T follicular helper cell (primary cell): ENCODE results near the gene UBE2V1.

Source experiments
- DNase-seq: peaks from one replicate; pipeline ENCODE4 v3.0.0-alpha.2; 2020; ENCODE audit warnings: low read depth

Gene UBE2V1

DNA sequence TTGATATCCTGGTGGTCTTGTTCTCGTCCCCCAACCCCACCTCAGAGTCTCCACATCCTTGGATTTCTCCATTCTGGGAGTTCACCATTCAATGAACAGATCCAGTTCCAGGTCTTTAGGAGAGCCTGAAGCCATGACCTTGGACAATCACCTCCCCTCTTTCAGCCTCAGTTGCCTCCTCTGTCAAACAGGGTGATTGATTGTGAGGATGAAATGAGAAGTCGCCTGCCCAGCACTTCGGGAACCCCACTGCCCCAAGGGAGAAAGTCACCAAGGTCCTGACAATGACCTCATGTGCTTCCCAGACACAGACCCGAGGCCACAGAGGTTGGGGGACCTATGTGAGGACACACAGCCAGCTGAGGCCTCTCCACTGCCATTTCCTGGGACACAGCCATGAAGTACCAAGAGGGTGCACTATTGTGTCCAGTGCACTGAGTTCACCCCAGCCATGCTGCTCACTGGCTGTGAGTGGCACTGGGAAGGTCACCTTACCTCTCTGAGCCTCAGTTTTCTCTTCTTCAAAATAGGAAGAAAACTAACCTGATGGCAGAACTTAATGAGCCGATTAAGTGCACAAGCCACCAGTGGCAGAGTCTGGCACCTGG lies 68.5 kb downstream of the UBE2V1 start:
- no peak for DNase-seq

DNA sequence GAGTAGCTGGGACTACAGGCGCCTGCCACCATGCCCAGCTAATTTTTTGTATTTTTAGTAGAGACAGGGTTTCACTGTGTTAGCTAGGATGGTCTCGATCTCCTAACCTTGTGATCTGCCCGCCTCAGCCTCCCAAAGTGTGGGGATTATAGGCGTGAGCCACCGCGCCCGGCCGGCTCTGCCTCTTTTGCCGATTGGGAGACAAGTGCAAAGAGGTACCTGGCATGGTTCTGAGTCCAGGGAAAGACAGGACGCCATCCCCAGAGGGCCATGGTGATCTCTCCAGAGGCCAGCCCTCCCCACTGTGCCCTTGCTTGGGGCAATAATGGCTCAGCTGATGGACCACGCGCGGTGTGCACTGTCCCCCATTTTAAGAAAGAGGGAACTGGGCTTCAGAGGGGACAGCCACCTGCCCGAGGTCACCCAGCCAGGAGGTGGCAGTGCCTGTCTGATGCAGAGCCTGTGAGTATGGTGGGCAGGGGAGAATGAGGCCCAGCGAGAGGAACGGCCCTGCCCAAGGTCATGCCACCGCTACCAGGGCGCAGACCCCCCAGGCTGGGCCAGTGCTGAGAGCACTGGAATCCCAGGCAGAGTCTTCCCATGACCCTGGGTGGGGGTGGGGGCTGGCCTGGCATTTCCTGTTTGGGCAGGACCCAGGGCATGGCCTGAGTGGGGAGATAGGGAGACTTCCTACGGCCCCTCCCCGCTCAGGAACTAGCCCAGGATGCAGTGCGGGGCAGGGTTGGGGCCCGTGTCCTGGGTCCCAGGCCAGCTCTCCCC lies 69.2 kb downstream of the UBE2V1 start:
- DNase-seq = no peak

DNA sequence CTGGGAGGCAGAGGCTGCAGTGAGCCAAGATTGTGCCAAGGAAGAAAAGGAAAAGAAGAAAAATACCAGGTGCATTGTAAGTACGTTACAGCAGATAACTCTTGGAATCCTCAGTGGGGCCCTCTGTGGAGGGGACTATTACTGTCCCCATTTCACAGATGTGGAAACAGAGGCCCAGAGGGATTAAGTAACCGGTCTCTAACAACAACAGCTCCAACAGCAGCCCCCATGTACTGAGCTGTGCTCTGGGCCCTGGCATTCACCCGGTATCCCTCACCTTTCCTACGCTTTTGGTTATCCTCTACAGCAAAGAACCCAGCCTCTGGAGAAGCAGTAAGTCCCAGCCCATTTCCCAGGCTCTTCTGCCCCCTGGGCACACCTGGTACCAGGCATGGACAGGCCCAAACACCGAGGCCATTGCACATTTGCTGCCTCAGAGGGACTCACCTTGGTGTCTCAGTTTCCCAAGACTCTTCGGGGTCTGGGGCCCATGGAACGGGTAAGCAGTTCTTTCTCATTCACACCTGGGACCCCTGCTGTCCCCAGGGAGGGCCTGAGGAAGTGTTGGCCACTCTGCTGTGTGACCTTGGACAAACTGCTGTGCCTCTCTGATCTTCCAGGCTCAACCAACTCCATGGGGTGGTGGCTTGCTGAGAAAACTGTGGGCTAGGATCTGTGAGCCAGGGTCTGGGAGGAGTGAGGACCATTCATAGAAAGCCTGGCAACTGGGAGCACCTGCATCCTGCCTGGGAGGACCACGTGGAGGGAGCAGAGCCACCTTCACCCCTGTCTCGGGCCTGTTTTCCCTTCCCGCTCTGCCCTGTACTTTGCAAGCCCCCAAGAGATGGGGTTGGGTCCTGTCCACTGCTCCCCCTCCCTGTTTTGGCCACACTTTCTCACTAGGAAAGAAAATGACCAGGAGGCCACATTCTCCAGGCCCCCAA lies 70.3 kb downstream of the UBE2V1 start:
- no peak for DNase-seq

DNA sequence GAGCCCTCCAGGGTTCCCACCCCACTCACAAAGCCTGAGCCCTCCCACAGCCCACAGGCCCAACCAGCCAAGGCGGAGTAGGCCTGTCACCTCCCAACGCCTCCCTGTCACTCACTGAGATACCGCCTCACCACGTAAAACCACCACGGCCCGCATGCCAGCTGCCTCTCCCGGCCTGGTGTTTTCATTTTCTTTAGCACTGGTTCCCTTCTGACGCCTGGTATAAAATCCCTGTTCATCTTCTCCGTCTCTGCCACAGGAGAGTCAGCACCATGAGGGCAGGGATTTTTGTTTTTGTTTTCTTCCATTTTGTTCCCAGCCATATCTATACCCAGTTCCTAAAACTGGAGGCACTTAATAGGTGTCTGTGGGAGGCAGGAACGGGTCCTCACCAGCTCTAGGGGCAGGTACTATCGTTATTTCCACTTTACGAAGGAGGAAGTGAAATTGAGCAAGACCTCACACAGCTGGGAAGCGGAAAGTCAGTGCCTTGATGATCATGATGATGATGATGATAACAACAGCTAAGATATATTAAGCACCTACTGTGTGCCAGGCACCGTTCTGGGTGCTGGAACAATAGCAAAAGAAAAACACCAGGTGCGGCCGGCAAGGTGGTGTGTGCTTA lies 71.6 kb downstream of the UBE2V1 start:
- DNase-seq = no peak

DNA sequence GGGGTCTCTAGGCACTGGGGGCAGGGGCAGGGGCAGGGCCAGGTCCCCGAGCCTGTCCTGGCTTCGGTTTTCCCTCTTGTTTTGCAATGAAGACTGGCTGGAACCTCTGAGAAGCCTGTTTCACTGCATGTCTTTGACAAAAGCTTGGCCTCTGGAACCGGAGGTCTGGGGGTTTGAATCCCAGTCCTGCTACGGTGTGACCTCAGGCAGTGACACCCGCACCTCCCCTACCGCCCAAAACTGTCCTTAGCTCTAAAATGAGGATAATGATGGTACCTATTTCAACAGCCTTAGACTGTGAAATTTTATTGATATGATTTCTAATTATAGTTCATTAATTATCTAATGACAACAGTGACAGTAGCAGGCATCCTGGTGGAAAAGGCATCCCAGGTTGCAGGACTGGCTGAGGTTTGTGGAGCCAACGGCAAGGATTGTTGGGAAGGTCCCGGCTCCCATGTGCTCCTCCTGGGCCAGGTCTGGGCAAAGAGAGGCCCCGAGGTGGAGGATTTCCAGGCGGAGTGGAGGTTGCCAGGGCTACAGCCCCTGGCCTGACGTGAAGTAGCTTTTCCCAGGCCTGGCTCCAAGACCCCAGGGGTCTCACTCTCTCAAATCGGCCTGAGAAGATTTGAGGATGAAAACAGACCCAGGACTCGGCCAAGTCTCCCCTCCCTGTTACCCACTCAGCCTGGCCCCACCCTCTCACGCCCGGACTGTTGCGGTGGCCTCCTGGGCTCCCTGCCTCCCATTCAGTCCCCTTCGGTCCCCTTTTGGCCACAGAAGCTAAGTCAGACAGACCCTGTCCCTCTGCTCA lies 72.3 kb downstream of the UBE2V1 start:
- DNase-seq = no peak

DNA sequence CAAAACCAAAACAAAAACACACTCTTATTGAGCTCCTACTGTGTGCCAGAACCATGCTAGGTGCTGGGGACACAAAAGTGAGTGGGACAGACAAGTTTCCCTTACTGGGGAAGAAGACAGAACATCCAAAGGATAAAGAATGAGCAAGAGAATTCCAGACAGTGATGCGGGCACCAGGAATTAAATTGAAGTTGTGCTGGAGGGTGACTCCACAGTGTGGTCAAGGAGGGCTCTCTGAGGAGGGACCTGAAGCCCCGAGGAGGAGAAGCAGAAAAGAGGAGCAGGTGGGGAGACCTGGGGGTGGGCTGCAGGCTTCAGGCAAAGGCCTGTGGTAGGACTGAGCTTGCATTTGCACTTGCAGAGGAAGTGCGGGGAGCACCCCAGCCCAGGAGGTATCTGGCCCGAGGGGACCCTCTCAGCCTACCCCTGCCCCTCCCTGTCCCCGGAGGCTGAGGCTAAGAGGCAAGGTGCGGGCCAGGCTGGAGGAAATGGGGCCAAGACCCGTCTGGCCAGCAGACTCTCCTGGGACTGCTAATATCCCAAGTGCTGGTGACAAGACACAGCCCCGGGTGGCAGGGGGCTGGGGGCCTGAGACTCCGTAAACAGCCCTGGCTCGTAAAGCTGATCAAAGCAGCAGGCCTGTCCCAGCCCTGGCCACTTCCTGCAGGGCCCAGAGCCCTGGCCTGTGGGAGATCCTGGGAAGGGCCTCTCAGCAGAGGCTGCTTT lies 73.1 kb downstream of the UBE2V1 start:
- DNase-seq = no peak

DNA sequence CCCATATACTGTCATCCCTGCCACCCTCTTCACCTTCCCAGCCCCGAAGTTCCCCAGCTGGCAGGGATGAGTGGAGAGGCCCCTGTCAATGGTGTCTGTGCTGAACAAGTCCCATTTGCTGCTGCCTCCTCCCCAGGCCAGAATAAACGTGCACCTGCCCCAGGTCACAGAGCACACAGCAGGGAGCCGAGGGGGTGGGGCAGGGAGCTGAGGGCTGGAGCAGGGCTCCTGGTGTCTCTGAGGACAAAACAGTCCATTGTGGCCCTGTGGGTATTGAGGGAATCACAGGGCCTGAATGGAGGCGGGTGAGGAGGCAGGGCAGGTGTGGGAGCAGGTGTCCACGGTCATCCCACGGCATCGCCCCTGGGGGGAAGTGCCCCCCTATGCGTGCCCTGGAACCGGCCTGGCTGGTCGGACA lies 74.4 kb downstream of the UBE2V1 start:
- no peak for DNase-seq

DNA sequence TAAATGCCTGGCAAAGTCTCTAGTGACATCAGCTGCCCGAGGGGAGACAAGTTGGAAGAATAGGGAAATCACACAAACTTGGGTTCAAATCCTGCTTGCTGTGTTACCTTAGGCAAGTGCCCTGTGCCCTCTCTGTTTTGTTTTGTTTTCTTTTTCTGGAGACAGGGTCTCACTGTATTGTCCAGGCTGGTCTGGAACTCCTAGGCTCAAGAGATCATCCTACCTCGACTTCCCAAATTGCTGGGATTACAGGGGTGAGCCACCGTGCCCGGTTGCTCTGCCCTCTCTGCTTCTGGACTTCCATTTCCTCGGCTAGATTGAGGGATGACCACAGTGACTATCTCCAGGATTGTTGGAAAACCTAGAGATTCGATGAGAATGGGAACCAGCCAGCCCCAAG lies 74.8 kb downstream of the UBE2V1 start:
- DNase-seq = no peak

DNA sequence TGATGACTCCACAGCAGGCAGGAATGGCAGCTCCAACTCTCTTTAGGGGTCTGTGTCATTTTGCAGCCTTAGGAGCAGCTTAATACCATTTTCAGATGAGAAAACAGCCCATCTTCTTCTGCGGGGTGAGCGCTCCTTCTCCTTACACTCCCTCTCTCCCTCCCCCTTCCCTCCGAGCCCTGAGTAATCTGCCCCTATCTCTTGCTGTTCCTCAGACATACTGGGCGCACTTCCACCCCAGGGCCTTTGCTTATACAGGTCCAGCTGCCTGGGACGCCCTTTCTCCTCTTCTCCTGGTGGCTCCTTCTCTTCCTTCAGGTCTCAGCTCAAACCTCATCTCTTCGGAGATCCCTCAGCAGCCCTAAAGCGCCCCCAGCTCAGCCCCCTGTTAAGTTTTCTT lies 75.4 kb downstream of the UBE2V1 start:
- no peak for DNase-seq

DNA sequence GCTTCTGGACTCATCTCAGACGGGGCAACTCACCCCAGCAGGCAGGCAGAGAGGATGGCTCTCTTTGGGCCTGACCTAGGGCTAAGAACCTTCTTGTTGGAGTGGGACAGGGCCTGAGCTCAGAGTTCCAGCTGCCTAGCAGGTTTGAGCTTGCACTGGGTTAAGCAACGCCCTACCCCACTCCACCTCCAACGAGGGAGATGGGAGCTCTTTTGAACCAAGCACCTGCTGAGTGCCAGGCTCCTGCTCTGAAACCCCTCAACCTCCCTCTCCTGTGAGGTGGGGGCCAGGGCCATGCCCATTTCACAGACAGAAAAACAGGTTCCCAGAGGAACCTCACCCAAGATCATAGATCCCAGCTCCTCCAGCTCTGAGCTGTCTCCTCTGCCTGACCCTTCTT lies 75.8 kb downstream of the UBE2V1 start:
- DNase-seq = no peak

DNA sequence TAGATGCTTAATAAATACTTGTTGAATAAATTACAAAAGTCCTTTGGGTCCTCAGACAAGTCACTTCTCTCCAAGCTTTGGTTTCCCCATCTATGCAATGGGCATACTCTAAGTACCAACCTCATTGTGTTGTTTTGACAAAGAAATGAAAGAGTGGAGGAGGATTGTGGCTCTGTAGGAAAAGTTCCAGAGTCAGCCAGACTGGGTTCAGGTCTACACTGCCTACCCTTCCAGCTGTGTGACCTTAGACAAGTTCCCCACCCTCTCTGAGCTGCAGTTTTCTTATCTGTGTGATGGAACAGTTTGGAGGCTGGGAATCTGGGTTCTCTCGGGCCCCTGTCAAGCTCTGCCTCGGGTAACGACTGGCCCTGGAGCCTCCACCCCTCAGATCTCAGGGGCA lies 76.2 kb downstream of the UBE2V1 start:
- DNase-seq = no peak

DNA sequence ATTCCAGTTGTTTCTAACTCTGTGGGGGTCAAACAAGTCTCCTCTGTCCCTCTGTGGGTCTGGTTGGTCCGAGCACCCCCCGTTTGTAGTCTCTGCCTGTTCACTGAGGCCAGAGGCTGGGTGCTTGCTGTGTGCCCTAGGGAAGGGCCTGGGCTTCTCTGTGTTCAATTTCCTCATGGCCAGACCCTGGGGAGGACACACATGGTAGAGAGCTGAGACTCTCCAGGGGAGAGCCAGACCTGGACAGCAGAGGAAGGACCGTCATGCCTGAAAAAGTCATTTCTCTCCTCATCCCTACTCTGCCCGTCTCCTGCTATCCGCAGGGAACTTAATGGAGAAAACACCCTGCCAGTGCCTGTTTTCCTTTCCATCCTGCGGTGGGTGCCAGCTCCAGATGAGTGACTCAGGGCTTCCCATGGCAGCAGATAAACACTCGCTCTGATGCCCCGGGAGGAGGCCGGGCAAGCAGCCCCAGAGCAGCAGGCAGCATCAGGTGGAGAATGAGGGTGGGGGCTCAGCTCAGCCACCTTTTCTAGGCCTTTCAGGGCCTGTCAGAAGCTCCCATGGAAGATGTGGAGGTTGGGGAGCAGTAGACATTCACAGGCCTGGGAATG lies 78.3 kb downstream of the UBE2V1 start:
- DNase-seq = no peak

DNA sequence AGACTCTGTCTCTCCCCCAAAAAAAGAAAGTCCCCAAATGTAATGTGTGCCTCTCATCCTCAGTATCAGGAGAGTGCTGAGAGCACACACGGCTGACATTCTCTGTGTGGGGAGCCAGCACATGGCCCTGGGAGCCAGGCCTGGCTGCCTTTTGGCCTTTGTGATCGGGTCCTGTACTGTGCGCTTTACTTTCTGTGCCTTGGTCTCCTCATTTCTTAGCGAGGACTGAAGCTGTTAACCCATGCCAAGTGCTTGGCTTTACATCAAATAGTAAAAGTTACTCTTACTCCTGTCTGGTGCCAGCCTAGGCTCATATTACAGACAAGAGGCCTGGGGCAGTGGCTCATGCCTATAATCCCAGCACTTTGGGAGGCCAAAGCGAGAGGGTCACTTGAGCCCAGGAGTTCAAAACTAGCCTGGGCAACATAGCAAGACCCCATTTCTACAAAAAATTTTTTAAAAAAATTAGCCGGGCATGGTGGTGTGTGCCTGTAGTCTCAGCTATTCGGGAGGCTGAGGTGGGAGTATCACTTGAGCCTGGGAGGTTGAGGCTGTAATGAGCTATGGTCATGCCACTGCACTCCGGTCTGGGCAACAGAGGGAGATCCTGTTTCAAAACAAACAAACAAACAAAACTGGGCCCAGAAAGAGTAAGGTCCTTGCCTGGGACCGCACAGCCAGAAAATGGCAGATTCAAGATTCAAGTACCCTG lies 79.8 kb downstream of the UBE2V1 start:
- no peak for DNase-seq
